ENCODE measurements around the gene ST8SIA5.

- TF ChIP-seq POLR2AphosphoS5 (IDR thresholded peaks at IDR 0.05) (no peak), CTCF (IDR thresholded peaks at IDR 0.05) (no peak), POLR2A (IDR thresholded peaks at IDR 0.05) (no peak)
Observed at GRCh38 chr18:46748466-46748865, 8.4 kb downstream of the ST8SIA5 start.
